Transverse colon (tissue), 3 donors: ENCODE measurements around the gene SLC25A13.

Source experiments
- EP300 ChIP-seq: sonication (generic); formaldehyde crosslinking; IDR thresholded peaks from one replicate; pipeline ENCODE4 v1.6.1; 2017; ENCODE audit warnings: antibody characterized with exemption, low read depth
- POLR2A ChIP-seq: fragments of 450-650 bp; IDR thresholded peaks from one replicate; pipeline ENCODE4 v1.6.1; 2016; ENCODE audit warnings: antibody characterized with exemption, mild to moderate bottlenecking, moderate library complexity
- TF ChIP-seq, protein P1 (sequence below), 5 experiments: fragments of 200-600 bp in 3 of 5; fragments of 450-650 bp in 2 of 5; sonication (generic) in 3 of 5; IDR thresholded peaks; 1 replicate in 2 of 5; 2 replicates in 3 of 5; pipeline ENCODE4 v1.5.1; 2016 to 2017; ENCODE audit warnings: antibody characterized with exemption in 5 of 5, inconsistent platforms in 3 of 5, mild to moderate bottlenecking in 2 of 5, moderate library complexity in 1 of 5

DNA sequence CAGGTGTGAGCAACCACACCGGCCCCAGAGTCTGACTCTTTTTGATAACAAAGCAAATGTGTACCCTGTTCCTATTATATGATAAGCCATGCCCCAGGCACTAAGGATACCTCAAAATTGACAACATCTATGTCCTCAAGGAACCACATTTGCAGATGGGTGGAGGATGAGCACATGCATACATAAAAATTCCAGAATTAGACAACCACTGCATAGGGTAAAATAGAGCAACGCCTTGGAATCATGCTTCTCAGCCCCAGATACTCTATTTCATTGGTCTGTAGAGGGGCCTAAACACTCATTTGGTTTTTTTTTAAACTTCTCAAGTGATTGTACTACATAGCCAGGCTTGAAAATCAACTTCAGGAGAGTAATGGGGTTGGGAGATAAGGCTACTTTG is 78.7 kb downstream of the SLC25A13 start:
- TF ChIP-seq POLR2A (no peak), EP300 (no peak)
- TF ChIP-seq, protein P1, sequence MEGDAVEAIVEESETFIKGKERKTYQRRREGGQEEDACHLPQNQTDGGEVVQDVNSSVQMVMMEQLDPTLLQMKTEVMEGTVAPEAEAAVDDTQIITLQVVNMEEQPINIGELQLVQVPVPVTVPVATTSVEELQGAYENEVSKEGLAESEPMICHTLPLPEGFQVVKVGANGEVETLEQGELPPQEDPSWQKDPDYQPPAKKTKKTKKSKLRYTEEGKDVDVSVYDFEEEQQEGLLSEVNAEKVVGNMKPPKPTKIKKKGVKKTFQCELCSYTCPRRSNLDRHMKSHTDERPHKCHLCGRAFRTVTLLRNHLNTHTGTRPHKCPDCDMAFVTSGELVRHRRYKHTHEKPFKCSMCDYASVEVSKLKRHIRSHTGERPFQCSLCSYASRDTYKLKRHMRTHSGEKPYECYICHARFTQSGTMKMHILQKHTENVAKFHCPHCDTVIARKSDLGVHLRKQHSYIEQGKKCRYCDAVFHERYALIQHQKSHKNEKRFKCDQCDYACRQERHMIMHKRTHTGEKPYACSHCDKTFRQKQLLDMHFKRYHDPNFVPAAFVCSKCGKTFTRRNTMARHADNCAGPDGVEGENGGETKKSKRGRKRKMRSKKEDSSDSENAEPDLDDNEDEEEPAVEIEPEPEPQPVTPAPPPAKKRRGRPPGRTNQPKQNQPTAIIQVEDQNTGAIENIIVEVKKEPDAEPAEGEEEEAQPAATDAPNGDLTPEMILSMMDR (IDR thresholded peaks at IDR 0.05) = no peak
